Gastrocnemius medialis (tissue), 4 donors: Measurements from ENCODE around the gene STOX1. TPM values are rescaled to one million over a fixed set of nuclear protein-coding genes. Genes with fewer than 3 reads are reported as not detected.
"Not testable (repeated sequence)": the region's sequence is repeated elsewhere in the genome, so short reads cannot be mapped to it uniquely, and the experiment has no call there.

Experiments
- ATAC-seq, 2 donors: fragments of 150-250 bp; one replicate each; pipeline ENCODE4 v1.9.1; 2016
- DNase-seq, 2 donors: peaks; one replicate each; pipeline ENCODE4 v3.0.0-alpha.2; 2019
- H3K27ac ChIP-seq, 4 donors: fragments of 200-600 bp; sonication (generic); 1 replicate in 1 of 4; 2 replicates in 3 of 4; pipeline ENCODE4 v1.5.1; 2016 to 2018; ENCODE audit warnings: mild to moderate bottlenecking in 2 of 4, moderate library complexity in 1 of 4
- H3K27me3 ChIP-seq, 3 donors: fragments of 200-600 bp; sonication (generic) in 2 of 3; 1 replicate in 1 of 3; 2 replicates in 2 of 3; pipeline versions ENCODE4 v1.5.1 to v1.6.0; 2016 to 2019; ENCODE audit warnings: mild to moderate bottlenecking in 1 of 3, moderate library complexity in 1 of 3
- H3K36me3 ChIP-seq, 2 donors: fragments of 200-600 bp; sonication (generic) in 1 of 2; one replicate each; pipeline ENCODE4 v1.5.1; 2017 to 2018
- H3K4me1 ChIP-seq, 2 donors: fragments of 200-600 bp; sonication (generic) in 1 of 2; one replicate each; pipeline ENCODE4 v1.5.1; 2016 to 2017; ENCODE audit warnings: mild to moderate bottlenecking in 2 of 2
- H3K4me3 ChIP-seq, 4 donors: fragments of 200-600 bp; sonication (generic) in 3 of 4; 1 replicate in 1 of 4; 2 replicates in 3 of 4; pipeline ENCODE4 v1.5.1; 2016 to 2019; ENCODE audit warnings: mild to moderate bottlenecking in 2 of 4
- H3K9me3 ChIP-seq, 3 donors: fragments of 200-600 bp; sonication (generic) in 2 of 3; 1 replicate in 1 of 3; 2 replicates in 2 of 3; pipeline ENCODE4 v1.5.1; 2016 to 2019
- POLR2A ChIP-seq, 2 donors: fragments of 450-650 bp; IDR thresholded peaks; one replicate each; pipeline ENCODE4 v1.6.1; 2017; ENCODE audit warnings: antibody characterized with exemption in 2 of 2, mild to moderate bottlenecking in 2 of 2, moderate library complexity in 2 of 2
- in situ Hi-C, 4 donors: fragments of 200-750 bp; cut with MboI; loops; one replicate each; pipeline versions ENCODE4 v1.15.0 to v1.8.0; 2017; ENCODE audit warnings: low sequenced_read_pairs in 4 of 4
- intact Hi-C: fragments of 100-400 bp; cut with DNase I; formaldehyde crosslinking; loops from one replicate; pipeline ENCODE4 v1.15.1; 2023; ENCODE audit warnings: low total_unique reads
- total RNA-seq, 4 donors: library from RNA; depleted of rRNA; stranded (reverse); fragments of >200 nt; gene quantifications; one replicate each; pipeline versions ENCODE4 v1.1.0 to v1.2.3, GENCODE V29; 2016
- TF ChIP-seq, protein P1 (sequence below), 5 experiments: fragments of 450-650 bp in 3 of 5; fragments of 200-600 bp in 2 of 5; sonication (generic) in 2 of 5; IDR thresholded peaks in 4 of 5; conservative IDR thresholded peaks in 1 of 5; 1 replicate in 4 of 5; 2 replicates in 1 of 5; pipeline ENCODE4 v1.5.1; 2016 to 2019; ENCODE audit warnings: antibody characterized with exemption in 5 of 5, mild to moderate bottlenecking in 3 of 5, moderate library complexity in 3 of 5

STOX1 gene
- total RNA-seq, 4 donors from 2014 or later = 0.10 to 1.5 (median 1.1) TPM

DNA sequence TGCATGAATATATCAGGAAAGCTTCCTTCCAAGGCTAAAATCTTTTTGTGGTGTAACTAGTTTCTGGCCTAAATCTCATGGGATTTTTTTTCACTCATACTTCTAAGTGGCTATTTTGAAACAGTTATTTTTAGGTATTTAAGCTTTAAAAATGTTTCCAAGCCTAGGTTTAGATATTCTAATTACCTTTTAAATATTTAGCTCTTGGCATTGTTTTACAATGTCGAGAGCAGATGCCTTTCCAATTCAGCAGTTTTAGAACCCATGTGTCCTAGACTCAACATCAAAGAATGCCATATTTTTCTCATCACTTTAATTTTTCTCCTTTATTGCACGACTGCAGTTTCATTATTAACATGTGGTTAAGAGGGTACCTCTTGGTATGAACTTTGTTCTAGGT is 27.1 kb upstream of the STOX1 start:
- in situ Hi-C loops = no loop called here
- TF ChIP-seq, protein P1, sequence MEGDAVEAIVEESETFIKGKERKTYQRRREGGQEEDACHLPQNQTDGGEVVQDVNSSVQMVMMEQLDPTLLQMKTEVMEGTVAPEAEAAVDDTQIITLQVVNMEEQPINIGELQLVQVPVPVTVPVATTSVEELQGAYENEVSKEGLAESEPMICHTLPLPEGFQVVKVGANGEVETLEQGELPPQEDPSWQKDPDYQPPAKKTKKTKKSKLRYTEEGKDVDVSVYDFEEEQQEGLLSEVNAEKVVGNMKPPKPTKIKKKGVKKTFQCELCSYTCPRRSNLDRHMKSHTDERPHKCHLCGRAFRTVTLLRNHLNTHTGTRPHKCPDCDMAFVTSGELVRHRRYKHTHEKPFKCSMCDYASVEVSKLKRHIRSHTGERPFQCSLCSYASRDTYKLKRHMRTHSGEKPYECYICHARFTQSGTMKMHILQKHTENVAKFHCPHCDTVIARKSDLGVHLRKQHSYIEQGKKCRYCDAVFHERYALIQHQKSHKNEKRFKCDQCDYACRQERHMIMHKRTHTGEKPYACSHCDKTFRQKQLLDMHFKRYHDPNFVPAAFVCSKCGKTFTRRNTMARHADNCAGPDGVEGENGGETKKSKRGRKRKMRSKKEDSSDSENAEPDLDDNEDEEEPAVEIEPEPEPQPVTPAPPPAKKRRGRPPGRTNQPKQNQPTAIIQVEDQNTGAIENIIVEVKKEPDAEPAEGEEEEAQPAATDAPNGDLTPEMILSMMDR (IDR thresholded peaks at IDR 0.05 in 4 of 5, conservative IDR thresholded peaks at IDR 0.05 in 1 of 5) = no peak
- no peak for TF ChIP-seq POLR2A (IDR thresholded peaks at IDR 0.05)
- Histone ChIP-seq H3K9me3 (no peaks in the 10 kb centered on the region), H3K4me3 (no peak overlapping the region), H3K36me3 (peaks cover 0 to 9% of the 10 kb centered on the region in 2 donors), H3K27me3 (no peaks in the 10 kb centered on the region), H3K27ac (no peak overlapping the region), H3K4me1 (no peaks in the 10 kb centered on the region)
- intact Hi-C loops = no loop called here
- ATAC-seq = no peak
- DNase-seq = no peak

DNA sequence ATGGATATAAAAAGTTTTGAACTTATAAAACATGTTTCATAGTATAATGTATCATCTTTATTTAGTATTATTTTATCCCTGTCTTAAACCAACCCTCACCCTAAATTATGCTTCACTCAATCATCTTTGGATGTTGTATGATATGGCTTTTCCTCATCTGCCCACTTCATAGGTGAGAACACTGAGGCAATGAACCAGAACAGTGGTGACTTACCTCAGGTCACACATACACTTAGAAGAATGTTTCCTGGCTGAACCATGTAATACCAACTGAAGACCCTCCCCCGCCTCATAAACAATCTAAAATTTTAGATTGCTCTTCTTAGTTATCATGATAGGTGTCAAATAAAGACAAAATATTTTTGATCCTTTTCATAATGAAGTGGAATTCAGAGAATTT is 22.6 kb upstream of the STOX1 start:
- ATAC-seq (no peak), DNase-seq (no peak)
- intact Hi-C loops (no loop called here), in situ Hi-C loops (no loop called here)
- no peaks in the 10 kb centered on the region for H3K4me1 ChIP-seq
- no peak for TF ChIP-seq POLR2A (IDR thresholded peaks at IDR 0.05)
- TF ChIP-seq, protein P1 (IDR thresholded peaks at IDR 0.05 in 4 of 5, conservative IDR thresholded peaks at IDR 0.05 in 1 of 5) = no peak
- H3K27me3 ChIP-seq = no peaks in the 10 kb centered on the region
- no peak overlapping the region for H3K27ac ChIP-seq
- no peak overlapping the region for H3K4me3 ChIP-seq
- H3K36me3 ChIP-seq = no peaks in the 10 kb centered on the region
- no peaks in the 10 kb centered on the region for H3K9me3 ChIP-seq

DNA sequence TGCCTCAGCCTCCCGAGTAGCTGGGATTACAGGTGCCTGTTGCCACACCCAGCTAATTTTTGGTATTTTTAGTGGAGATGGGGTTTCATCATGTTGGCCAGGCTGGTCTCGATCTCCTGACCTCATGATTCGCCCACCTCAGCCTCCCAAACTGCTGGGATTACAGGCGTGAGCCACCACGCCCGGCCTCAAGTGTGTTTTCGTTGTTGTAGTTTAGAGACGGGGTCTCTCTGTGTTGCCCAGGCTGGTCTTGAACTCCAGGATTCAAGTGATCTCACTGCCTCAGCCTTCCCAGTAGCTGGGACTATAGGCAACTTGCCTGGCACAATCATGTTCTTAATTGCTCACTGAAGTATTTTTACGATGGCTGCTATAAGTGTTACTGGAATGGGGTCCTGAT is 16.5 kb upstream of the STOX1 start:
- ATAC-seq, H3K27me3 ChIP-seq, H3K4me3 ChIP-seq, H3K36me3 ChIP-seq, in situ Hi-C loops, DNase-seq, H3K4me1 ChIP-seq, H3K27ac ChIP-seq, H3K9me3 ChIP-seq, intact Hi-C loops: not testable (repeated sequence)

DNA sequence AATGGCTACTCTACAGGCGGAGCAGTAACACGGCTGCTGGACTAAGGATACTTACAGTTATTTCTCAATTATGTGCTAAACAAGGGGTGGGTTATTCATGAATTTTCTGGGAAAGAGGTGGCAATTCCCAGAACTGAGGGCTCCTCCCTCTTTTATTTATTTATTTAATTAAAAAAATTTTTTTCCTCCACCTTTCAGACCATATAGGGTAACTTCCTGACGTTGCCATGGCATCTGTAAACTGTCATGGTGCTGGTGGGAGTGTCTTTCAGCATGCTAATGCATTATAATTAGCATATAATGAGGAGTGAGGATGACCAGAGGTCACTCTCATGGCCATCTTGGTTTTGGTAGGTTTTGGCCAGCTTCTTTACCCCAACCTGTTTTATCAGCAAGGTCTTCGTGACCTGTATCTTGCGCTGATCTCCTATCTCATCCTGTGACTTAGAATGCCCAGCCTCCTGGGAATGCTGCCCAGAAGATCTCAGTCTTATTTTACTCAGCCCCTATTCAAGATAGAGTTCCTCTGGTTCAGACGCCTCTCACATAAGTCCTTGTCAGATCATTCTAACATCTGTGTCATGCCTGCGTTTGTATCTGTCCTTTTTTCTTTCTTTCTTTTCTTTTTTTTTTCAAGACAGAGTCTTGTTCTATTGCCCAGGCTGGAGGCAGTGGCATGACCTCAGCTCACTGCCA is 15.9 kb upstream of the STOX1 start:
- H3K4me3 ChIP-seq = no peak overlapping the region
- no peak overlapping the region for H3K27ac ChIP-seq
- no peaks in the 10 kb centered on the region for H3K36me3 ChIP-seq
- no peak for DNase-seq
- H3K9me3 ChIP-seq = no peaks in the 10 kb centered on the region
- in situ Hi-C loops = no loop called here
- intact Hi-C loops = loop anchor here (2.0 kb wide), 1 partner anchor 45 kb away; no protein-coding TSS in a partner anchor
- H3K27me3 ChIP-seq = no peaks in the 10 kb centered on the region
- TF ChIP-seq POLR2A (IDR thresholded peaks at IDR 0.05) = no peak
- TF ChIP-seq, protein P1 (IDR thresholded peaks at IDR 0.05 in 4 of 5, conservative IDR thresholded peaks at IDR 0.05 in 1 of 5) = no peak
- ATAC-seq = no peak
- no peaks in the 10 kb centered on the region for H3K4me1 ChIP-seq

DNA sequence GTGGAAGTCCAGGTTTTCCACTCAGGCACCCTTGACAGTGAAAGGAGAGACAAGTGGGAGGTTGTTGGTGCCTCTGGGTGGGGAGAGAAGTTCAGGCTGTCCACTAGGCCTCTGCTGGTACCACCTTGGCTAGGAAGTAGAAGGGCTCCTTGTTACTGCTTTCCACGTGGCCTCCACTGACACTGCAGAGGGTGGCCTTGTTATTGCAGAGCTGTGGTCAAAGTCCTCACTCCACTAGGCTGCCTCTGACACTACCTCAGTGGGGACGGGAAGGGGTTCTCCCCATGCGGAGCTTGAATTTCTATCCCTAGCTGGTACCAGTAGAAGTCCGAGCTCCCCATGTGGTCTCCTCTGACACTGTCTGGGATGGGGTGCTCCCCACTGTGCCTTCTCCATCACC is 14.9 kb upstream of the STOX1 start:
- no peaks in the 10 kb centered on the region for H3K4me1 ChIP-seq
- no peaks in the 10 kb centered on the region for H3K36me3 ChIP-seq
- no peaks in the 10 kb centered on the region for H3K9me3 ChIP-seq
- H3K27me3 ChIP-seq = no peaks in the 10 kb centered on the region
- no peak overlapping the region for H3K27ac ChIP-seq
- no peak for DNase-seq
- in situ Hi-C loops = no loop called here
- no peak overlapping the region for H3K4me3 ChIP-seq
- no peak for TF ChIP-seq POLR2A (IDR thresholded peaks at IDR 0.05)
- TF ChIP-seq, protein P1 (IDR thresholded peaks at IDR 0.05 in 4 of 5, conservative IDR thresholded peaks at IDR 0.05 in 1 of 5) = no peak
- intact Hi-C loops = loop anchor here (2.0 kb wide), 1 partner anchor 44 kb away; no protein-coding TSS in a partner anchor
- no peak for ATAC-seq
